GM15510 (cell line): Measurements from ENCODE around the gene ASCC3.

Source experiments
- POLR2A ChIP-seq: IDR thresholded peaks from 3 replicates; pipeline ENCODE4 v1.6.1; 2011; ENCODE audit warnings: borderline replicate concordance; ENCODE audit not compliant: insufficient read length; ENCODE audit errors: extremely low read depth

Gene ASCC3

DNA sequence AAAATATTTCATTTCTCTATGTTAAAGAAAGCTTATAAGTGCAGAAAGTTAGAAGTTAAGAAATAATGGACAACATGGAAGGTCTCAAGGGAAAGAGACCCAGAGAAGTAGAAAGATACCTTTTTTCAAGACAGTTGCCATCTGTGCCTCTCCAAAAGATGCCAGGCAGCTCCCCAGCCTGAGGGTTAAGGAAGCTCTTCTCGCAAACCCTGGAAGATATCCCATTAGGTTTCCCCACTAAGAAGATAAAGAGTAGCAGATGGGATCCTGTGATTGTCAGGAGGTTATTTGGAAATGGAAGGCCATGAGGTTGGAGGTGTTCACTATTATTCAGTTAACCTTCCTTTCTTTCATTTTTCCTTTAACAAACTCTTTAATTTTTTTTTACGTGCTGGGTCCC, 306.3 kb downstream of the ASCC3 start:
- no peak for TF ChIP-seq POLR2A

- TF ChIP-seq POLR2A = no peak
Measured at GRCh38 chr6:100573166-100573565, 308.0 kb downstream of the ASCC3 start.

DNA sequence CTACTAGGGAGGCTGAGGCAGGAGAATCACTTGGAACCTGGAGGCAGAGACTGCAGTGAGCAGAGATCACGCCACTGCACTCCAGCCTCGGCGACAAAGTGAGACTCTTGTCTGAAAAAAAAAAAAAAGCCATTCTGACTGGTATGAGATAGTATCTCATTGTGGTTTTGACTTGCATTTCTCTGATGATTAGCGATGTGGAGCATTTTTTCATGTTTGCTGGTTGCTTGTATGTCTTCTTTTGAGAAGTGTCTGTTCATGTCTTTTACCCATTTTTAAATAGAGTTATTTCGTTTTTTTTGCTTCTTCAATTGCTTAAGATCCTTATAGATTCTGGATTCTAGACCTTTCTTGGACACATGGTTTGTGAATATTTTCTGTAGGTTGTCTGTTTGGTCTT, 312.9 kb downstream of the ASCC3 start:
- TF ChIP-seq POLR2A = no peak

DNA sequence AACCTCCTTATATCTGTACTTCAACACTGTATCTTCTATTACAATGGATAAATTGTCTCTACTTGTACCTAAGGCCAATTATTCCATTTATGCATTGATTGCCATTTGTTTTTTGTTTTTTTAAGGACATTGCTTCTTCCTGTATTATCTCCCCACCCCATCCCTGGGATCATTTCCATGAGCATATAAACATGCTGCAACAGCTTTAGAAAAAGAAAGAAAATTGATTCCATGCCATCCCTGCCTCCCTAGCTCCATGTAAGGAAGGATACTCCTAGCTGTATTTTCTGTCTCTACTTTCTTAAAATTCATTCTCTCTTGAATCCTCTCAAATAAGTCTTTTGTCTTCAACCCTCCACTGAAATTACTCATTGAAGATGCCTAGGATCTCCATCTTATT, 314.6 kb downstream of the ASCC3 start:
- no peak for TF ChIP-seq POLR2A

- no peak for TF ChIP-seq POLR2A
Measured at GRCh38 chr6:100565439-100566104, 315.6 kb downstream of the ASCC3 start.

DNA sequence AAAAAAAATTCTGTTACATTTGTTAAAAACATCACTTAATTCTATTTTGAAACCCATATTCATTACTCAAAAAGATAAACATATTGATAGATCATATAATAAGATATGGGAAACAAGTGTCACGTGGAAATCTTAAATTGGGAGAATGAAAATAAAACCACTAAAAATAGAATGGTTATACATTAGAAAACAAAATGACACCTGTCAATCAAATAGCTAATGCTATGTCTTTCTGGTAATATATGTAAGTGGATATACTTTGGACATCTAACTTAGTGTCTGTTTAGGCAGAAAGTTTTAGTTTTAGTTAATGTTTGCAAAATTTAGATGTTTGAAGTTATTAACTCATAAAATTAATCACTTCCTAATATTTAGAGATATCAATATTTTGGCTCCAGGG, 321.3 kb downstream of the ASCC3 start:
- no peak for TF ChIP-seq POLR2A

DNA sequence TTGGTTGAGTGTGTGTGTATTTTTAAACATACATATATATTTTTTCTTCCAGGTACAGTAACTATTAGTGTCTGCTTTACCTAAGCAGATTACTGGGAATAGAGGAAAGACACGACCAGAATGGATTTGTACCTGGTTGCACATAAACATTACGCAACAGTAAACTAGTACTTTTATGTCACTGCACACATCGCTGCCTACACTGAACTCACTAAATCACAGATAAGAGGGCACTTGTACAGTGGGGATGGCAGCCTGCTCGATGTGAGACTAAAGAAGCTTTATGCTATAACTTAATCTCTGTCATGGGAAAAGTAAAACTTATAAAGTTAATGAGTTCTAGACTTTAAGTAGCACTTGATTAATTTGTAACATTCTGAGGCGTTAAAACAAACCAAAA, 326.9 kb downstream of the ASCC3 start:
- TF ChIP-seq POLR2A = no peak

- TF ChIP-seq POLR2A = no peak
Measured at GRCh38 chr6:100553243-100553642, 327.9 kb downstream of the ASCC3 start.

GRCh38 chr6:100549406-100550167, 331.5 kb downstream of the ASCC3 start:
- no peak for TF ChIP-seq POLR2A

DNA sequence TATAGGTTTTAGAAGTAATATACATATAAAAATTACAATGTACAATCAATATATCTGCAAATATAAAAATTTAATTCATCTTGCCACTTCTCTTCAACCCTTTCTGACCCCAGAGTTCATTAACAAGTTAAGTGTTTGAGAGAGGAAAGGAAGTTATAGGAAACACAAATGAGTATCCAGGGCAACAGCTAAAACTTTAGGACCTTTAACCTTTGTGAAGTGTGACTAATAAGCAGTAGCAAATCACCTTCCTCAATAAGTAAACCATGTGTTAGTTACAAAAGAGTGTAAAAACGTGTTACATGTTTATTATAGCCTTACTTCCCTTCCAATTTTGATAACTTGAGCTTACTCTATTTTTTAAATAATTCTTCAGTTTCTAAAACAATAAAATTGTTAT, 343.0 kb downstream of the ASCC3 start:
- no peak for TF ChIP-seq POLR2A

DNA sequence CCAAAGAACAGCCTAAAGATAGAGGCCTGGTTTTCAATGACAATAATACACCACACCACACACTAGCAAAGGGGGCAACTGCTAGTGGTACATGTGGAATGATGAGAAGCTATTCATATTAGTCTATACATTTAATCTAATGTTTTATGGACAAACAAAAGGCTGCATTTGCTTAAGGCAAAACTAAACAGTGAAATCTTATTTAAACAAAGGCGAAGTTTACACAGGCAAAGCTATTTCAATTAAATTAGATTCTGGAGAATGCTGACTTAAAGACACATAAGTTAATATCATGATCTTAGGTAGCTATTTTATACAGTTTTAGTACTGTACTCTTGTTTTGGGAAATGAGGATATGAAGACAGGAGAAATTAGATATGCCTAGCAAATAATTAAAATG, 362.5 kb downstream of the ASCC3 start:
- no peak for TF ChIP-seq POLR2A

GRCh38 chr6:100517633-100518032, 363.5 kb downstream of the ASCC3 start:
- no peak for TF ChIP-seq POLR2A

DNA sequence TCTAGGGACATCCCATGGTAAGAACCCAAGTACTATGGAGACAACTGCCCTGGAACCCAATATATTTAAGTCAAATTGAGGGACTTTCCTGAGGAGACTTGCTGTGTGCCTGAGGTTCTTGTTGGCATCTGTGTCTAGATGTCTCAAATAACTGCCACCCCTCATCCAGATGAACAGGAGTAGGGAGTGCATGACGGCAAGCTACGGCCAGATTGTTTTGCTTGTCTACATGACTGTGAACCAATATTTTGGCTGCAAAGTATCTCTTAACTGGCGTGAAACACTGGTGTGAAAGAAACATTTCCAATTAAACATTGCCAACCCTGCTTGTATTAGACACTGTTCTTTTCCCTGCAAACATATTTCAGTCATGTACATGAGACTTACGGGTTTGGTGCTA, 364.0 kb downstream of the ASCC3 start:
- no peak for TF ChIP-seq POLR2A

DNA sequence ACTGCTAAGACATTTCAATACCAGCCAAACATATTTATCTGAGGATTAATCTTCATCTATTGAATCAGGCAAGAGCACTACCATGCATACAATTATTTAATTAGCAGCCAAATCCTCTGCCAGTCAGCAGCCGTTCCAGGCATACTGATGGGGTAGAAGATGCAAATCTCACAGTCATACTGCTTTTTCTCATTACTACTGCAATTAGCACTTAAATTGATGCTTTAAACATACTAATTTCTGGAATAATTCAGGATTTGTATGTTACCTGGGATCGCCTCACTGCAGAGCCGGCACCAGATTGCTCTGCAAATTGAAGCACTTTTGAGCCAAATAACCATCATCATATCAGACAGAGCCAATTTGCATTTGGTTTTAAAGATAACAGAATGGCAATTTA, 366.5 kb downstream of the ASCC3 start:
- no peak for TF ChIP-seq POLR2A

DNA sequence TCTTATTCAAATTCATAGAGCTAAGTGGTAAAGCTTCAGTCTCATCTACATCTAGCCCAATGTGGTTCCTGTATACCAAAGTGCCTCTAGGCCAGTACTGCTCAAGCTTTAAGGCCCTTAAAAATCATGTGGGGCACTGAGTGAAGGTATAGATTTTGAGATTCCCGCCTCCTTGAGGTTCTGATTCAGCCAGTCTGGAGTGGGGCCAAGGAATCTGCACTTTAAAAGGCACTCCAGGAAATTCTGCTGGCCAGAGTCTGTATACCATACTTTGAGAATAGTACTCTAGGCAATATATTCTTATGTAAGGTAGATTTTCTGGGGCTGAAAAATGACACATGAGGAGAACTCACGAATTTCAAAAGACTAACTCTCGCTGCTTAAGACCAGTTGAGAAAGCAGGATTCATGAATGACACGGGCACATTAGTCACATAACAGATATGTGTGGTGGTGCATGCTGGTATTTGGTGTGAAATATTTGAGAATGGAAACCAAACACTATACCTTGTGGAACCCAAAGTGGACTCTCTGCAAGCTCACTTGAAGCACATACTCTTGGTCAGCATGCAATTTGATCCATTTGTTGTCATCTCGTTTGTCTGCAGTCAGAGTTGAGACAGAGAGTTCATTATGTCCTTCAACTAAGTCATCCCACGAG, 368.8 kb downstream of the ASCC3 start:
- no peak for TF ChIP-seq POLR2A

GRCh38 chr6:100509101-100509500, 372.0 kb downstream of the ASCC3 start:
- no peak for TF ChIP-seq POLR2A
